Esophagus squamous epithelium (tissue), 5 donors: ENCODE results near the gene LBHD2. TPM values are rescaled to one million over a fixed set of nuclear protein-coding genes. Genes with fewer than 3 reads are reported as not detected.

Source experiments
- DNase-seq: peaks from one replicate; lab custom pipeline; 2025; lab: John Stamatoyannopoulos, UW
- H3K27ac ChIP-seq, 4 donors: fragments of 200-600 bp; sonication (generic); one replicate each; pipeline ENCODE4 v1.5.1; 2016 to 2019; ENCODE audit warnings: mild to moderate bottlenecking in 1 of 4
- H3K27me3 ChIP-seq, 4 donors: fragments of 200-600 bp; sonication (generic); 1 replicate in 3 of 4; 2 replicates in 1 of 4; pipeline versions ENCODE4 v1.5.1 to v1.6.0; 2017 to 2021; ENCODE audit warnings: antibody characterized with exemption in 1 of 4
- H3K36me3 ChIP-seq, 3 donors: fragments of 200-600 bp; sonication (generic); one replicate each; pipeline ENCODE4 v1.5.1; 2016 to 2019
- H3K4me1 ChIP-seq, 3 donors: fragments of 200-600 bp; sonication (generic); one replicate each; pipeline ENCODE4 v1.5.1; 2017 to 2019
- H3K4me3 ChIP-seq, 4 donors: fragments of 200-600 bp; sonication (generic); 1 replicate in 3 of 4; 2 replicates in 1 of 4; pipeline ENCODE4 v1.5.1; 2016 to 2019; ENCODE audit warnings: mild to moderate bottlenecking in 2 of 4, moderate library complexity in 1 of 4
- H3K9me3 ChIP-seq, 3 donors: fragments of 200-600 bp; sonication (generic); one replicate each; pipeline ENCODE4 v1.5.1; 2016 to 2019
- POLR2A ChIP-seq, 4 donors: fragments of 450-650 bp; IDR thresholded peaks; one replicate each; pipeline ENCODE4 v1.6.1; 2017; ENCODE audit warnings: antibody characterized with exemption in 4 of 4, mild to moderate bottlenecking in 4 of 4, moderate library complexity in 3 of 4
- WGBS, 2 donors: methylation state at CpG; one replicate each; pipeline ENCODE4 v1.1.5; 2018; 5-methylcytosine and 5-hydroxymethylcytosine counted together
- intact Hi-C: fragments of 100-400 bp; cut with DNase I; formaldehyde crosslinking; loops from one replicate; pipeline ENCODE4 v1.15.0; 2022
- total RNA-seq, 4 donors: library from RNA; depleted of rRNA; stranded (reverse); fragments of >200 nt; gene quantifications; one replicate each; pipeline ENCODE4 v1.1.0, GENCODE V29; 2016
- TF ChIP-seq, protein P1 (sequence below), 6 experiments: fragments of 450-650 bp in 4 of 6; fragments of 200-600 bp in 2 of 6; sonication (generic) in 2 of 6; IDR thresholded peaks; one replicate each; pipeline ENCODE4 v1.5.1; 2016 to 2019; ENCODE audit warnings: antibody characterized with exemption in 6 of 6, mild to moderate bottlenecking in 4 of 6, moderate library complexity in 4 of 6
- donor health status: DM: yes; HTN: yes; CAD: no.

LBHD2 gene
- total RNA-seq, 4 donors from 2014 or later, result 1.1 TPM; not detected in 3

- H3K4me3 ChIP-seq, result no peak overlapping the region
- H3K27ac ChIP-seq, result no peak overlapping the region
- intact Hi-C loops, result loop anchor here (5.0 kb wide), 1 partner anchor 213 kb away; no protein-coding TSS in a partner anchor
- no peak for DNase-seq
- TF ChIP-seq, protein P1, sequence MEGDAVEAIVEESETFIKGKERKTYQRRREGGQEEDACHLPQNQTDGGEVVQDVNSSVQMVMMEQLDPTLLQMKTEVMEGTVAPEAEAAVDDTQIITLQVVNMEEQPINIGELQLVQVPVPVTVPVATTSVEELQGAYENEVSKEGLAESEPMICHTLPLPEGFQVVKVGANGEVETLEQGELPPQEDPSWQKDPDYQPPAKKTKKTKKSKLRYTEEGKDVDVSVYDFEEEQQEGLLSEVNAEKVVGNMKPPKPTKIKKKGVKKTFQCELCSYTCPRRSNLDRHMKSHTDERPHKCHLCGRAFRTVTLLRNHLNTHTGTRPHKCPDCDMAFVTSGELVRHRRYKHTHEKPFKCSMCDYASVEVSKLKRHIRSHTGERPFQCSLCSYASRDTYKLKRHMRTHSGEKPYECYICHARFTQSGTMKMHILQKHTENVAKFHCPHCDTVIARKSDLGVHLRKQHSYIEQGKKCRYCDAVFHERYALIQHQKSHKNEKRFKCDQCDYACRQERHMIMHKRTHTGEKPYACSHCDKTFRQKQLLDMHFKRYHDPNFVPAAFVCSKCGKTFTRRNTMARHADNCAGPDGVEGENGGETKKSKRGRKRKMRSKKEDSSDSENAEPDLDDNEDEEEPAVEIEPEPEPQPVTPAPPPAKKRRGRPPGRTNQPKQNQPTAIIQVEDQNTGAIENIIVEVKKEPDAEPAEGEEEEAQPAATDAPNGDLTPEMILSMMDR (IDR thresholded peaks at IDR 0.05), result no peak
- TF ChIP-seq POLR2A (IDR thresholded peaks at IDR 0.05), result no peak
- 52 to 75% methylated on average over 2 to 3 of the region's 11 CpGs for whole genome bisulfite sequencing, 2 donors
- peaks cover 0 to 27% (median 0%) of the 10 kb centered on the region in 4 donors for H3K27me3 ChIP-seq
- no peaks in the 10 kb centered on the region for H3K36me3 ChIP-seq
- H3K4me1 ChIP-seq, result peaks cover 14 to 26% (median 16%) of the 10 kb centered on the region in 3 donors
- no peaks in the 10 kb centered on the region for H3K9me3 ChIP-seq
Measured at GRCh38 chr14:103078860-103079587, 5.0 kb upstream of the LBHD2 start.

DNA sequence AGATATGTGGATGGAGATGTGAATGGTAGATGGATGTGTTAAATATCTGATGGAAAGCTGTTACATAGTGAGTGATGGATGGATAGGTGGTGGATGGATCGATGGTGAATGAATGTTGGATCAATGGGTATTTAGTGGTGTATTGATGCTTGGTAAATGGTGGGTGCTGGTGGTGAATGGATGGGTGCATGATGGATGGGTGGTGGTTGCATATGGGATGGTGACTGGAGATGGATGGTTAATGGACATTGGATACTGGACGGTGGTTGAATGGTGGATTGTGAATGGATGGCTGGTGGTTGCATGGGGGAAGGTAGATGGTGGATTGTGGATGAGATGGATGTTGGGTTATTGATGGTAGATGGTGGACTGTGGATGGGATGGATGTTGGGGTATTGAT is 2.1 kb upstream of the LBHD2 start:
- no peak overlapping the region for H3K27ac ChIP-seq
- no peaks in the 10 kb centered on the region for H3K9me3 ChIP-seq
- H3K4me3 ChIP-seq, result no peak overlapping the region
- WGBS, 2 donors, result 93 to 94% methylated on average over 2 of the region's 2 CpGs
- H3K36me3 ChIP-seq, result no peaks in the 10 kb centered on the region
- H3K4me1 ChIP-seq, result peaks cover 0 to 8% (median 7%) of the 10 kb centered on the region in 3 donors
- intact Hi-C loops, result no loop called here
- peaks cover 0 to 57% (median 0%) of the 10 kb centered on the region in 4 donors for H3K27me3 ChIP-seq
- TF ChIP-seq POLR2A (IDR thresholded peaks at IDR 0.05), result no peak
- TF ChIP-seq, protein P1 (IDR thresholded peaks at IDR 0.05), result no peak
- no peak for DNase-seq

GRCh38 chr14:103085106-103086091 is 1.4 kb downstream of the LBHD2 start:
- H3K9me3 ChIP-seq, result no peaks in the 10 kb centered on the region
- H3K4me3 ChIP-seq, result no peak overlapping the region
- H3K27me3 ChIP-seq, result peaks cover 0 to 57% (median 0%) of the 10 kb centered on the region in 4 donors
- intact Hi-C loops, result no loop called here
- no peak overlapping the region for H3K27ac ChIP-seq
- no peaks in the 10 kb centered on the region for H3K36me3 ChIP-seq
- peaks cover 0 to 8% (median 7%) of the 10 kb centered on the region in 3 donors for H3K4me1 ChIP-seq
- 70 to 85% methylated on average over 8 to 14 of the region's 24 CpGs for WGBS, 2 donors
- DNase-seq, result no peak
- TF ChIP-seq POLR2A (IDR thresholded peaks at IDR 0.05), result no peak
- TF ChIP-seq, protein P1 (IDR thresholded peaks at IDR 0.05), result no peak

DNA sequence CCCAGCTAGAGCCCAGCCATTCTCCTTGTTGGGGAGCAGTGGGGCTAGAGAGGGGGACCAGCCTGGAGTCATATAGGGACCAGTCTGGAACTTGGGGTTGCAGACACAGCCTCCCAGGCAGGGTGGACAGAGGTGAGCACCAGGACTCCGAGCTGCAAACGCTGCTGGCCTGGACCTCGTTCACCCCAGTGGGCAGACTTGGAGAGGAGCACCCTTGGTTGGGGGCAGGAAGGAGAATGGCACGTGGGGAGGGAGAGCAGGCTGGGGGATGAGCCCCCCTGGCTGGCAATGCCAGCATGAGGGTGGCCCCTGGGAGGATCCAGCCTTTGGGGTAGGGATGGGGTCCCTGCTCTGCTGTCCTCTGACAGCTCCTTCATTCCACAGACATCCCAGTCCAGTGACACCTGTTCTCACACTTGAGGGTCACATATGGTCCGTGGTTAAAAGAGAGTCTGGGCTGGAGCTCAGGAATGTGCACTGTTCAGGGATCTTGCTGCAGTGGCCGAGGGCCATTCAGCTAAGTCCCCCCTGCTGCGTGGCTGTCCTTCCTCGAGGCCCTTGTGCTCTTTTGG is 2.8 kb downstream of the LBHD2 start:
- no peak for TF ChIP-seq POLR2A (IDR thresholded peaks at IDR 0.05)
- TF ChIP-seq, protein P1 (IDR thresholded peaks at IDR 0.05), result no peak
- DNase-seq, result no peak
- H3K4me3 ChIP-seq, result no peak overlapping the region
- peaks cover 0 to 64% (median 0%) of the 10 kb centered on the region in 4 donors for H3K27me3 ChIP-seq
- no peaks in the 10 kb centered on the region for H3K36me3 ChIP-seq
- intact Hi-C loops, result no loop called here
- H3K9me3 ChIP-seq, result no peaks in the 10 kb centered on the region
- 77% methylated on average over 8 of the region's 8 CpGs; no CpG with 5 or more reads in 1 of the 2 donors for WGBS, 2 donors
- H3K27ac ChIP-seq, result no peak overlapping the region
- peaks cover 8 to 22% (median 18%) of the 10 kb centered on the region in 3 donors for H3K4me1 ChIP-seq
